ENCODE results near the gene KRT71.

KRT71 gene

GRCh38 chr12:52495389-52495788 is 57.6 kb downstream of the KRT71 start:
- DNase-seq = no peak

GRCh38 chr12:52494518-52494917 is 58.4 kb downstream of the KRT71 start:
- DNase-seq = no peak

- no peak for DNase-seq
Measured at GRCh38 chr12:52494100-52494499, 58.8 kb downstream of the KRT71 start.
